NCI-H524 (cell line): Measurements from ENCODE around the gene EDEM3.
"Not testable (repeated sequence)": the region's sequence is repeated elsewhere in the genome, so short reads cannot be mapped to it uniquely, and the experiment has no call there.

Experiments
- DNase-seq, 2 experiments: peaks; one replicate each; lab custom pipeline; 2025; lab: John Stamatoyannopoulos, UW

EDEM3 gene, protein sequence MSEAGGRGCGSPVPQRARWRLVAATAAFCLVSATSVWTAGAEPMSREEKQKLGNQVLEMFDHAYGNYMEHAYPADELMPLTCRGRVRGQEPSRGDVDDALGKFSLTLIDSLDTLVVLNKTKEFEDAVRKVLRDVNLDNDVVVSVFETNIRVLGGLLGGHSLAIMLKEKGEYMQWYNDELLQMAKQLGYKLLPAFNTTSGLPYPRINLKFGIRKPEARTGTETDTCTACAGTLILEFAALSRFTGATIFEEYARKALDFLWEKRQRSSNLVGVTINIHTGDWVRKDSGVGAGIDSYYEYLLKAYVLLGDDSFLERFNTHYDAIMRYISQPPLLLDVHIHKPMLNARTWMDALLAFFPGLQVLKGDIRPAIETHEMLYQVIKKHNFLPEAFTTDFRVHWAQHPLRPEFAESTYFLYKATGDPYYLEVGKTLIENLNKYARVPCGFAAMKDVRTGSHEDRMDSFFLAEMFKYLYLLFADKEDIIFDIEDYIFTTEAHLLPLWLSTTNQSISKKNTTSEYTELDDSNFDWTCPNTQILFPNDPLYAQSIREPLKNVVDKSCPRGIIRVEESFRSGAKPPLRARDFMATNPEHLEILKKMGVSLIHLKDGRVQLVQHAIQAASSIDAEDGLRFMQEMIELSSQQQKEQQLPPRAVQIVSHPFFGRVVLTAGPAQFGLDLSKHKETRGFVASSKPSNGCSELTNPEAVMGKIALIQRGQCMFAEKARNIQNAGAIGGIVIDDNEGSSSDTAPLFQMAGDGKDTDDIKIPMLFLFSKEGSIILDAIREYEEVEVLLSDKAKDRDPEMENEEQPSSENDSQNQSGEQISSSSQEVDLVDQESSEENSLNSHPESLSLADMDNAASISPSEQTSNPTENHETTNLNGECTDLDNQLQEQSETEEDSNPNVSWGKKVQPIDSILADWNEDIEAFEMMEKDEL

DNA sequence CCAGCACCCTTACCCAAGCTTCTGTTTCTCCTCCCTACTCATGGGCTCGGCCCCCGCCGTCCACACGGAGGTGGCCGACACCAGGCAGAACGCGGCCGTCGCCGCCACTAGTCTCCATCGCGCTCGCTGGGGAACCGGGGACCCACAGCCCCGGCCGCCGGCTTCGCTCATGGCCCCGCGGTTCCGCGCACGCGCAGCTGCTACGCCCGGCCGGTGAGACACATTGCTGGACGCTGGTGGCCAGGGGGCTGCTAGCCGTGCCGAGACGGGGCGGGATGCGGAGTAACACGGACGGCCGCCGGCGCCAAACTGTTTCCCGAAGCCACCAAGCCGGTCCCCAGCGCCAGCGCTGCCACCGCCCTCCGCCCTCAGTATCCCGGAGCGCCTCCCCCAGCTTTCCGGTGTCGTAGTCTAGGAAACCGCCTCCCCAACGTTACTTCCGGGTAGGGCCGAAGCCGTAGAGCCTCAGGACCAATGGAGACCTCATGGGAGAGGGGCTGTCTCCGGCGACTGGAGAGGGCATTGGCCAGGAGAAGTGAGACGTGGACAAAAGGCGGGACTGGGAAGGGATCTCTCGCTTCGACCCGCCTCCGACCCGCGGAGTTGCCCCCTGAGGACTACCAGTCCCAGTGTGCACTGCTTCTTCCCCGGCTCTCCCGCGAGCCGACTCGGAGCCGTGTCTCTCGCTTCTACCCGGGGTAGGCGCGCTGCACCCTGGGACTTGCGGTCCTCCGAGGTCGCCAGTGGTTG lies at the start of gene EDEM3:
Gene EDEM3 (minus strand): TSS at position 383 of the 750 bp plus-strand sequence. CDS start 212 bp downstream, at position 171.
- DNase-seq: peak; percentile 97 to 99

DNA sequence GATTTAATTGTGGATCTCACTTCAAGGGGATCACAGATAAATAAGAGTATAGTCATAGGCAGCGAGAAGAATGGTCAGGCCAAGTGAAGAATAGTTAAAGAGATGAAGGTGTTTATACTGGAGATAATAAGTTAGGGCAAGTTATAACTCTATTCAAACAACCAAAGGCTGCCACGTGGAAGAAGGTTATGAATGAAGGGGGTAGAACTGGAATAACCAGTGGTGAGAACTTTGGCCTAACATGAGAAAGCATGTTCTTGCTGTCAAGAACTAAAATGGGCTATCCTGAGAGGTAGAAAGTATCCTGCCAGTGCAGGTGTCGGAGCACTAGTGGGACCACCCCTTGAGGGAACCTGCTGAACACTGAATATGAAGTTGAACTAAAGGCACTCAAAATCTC lies 49.6 kb upstream of the EDEM3 start:
- no peak for DNase-seq

DNA sequence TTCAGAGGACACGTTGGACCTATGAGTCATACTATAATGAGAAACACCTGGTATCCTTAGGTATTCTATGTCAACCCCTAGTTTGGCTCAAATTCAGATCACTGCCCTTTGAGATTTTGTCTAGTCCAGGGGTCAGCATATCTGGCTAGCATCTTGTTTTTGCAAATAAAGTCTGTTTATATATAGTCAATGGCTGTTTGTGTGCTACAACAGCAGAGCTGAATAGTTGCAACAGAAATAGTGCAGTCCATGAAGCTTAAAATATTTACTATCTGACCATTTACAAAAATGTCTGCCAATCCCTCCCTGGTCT lies 48.5 kb upstream of the EDEM3 start:
- no peak for DNase-seq

DNA sequence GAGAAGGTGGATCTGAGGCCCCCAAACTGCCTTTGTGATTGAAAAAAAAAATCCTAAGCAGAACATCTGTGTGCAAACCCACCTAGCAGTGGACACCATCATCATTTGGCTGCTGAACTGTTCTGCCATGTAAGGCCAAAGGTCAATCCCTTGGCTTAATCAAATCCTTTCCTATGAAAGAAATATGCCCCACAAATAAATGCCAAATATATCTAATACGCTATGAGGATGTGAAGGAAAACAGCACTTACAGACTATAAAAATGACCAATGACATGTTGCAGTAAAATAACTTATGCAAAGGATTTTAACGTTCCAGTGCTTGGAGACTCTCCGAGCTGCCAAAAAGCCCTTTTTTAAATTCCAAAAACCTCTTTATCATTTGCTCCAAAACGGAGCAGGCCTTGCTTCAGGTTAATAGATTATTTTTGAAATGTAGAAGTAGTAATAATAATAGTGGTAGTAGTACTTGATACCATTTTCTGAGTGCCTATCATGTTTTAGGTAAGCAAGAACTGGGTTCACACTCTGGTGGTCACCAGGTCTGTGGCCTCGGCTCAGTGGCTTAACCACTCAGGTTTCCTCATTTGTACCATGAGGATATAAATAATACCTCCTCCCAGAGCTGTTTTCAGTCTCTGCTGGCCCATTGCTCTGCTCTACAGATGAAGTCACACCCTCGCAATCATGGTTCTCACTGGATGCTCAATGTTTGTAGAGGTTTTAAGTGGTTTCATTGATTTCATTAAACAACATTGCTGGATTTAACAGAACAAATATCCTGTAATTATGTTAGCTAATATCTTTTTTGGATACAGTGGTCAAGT lies 47.9 kb upstream of the EDEM3 start:
- no peak for DNase-seq

DNA sequence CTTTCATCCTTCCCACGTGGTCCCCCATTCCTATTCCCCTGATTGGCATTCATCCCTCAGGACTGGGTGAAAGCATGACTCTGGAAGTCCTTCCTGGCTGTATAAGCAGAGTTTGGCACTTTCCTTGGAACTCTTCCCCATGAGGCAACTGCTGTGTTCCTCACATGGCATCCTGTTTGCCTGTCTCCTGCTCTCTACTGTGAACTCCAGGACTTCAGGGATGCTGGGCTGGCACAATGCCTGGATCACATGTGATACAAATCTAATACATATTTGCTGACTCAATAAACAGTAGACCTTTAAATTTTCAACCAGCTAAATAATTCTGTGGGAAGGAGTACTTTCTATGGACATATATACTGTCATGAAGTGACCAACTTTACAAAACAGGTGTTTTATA lies 46.8 kb upstream of the EDEM3 start:
- DNase-seq: no peak

DNA sequence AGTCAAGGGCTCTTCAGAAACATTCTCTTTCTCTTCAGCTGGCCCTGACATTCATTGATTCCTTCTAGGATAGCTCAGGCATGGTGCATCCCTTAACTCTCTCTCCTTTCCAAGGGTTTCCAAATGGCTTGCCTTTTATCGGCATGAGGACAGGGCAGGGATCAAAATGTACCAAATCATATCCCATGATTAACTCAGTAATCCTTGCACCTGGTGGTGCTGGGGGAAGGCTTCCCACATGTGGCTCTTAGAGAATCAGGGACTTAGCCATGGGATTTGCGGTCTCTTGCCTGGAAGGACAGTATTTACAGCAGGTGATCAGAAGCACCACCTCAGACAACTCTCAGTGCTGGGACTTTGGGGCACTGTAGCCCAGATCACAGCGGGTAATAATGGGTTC lies 46.2 kb upstream of the EDEM3 start:
- no peak for DNase-seq

DNA sequence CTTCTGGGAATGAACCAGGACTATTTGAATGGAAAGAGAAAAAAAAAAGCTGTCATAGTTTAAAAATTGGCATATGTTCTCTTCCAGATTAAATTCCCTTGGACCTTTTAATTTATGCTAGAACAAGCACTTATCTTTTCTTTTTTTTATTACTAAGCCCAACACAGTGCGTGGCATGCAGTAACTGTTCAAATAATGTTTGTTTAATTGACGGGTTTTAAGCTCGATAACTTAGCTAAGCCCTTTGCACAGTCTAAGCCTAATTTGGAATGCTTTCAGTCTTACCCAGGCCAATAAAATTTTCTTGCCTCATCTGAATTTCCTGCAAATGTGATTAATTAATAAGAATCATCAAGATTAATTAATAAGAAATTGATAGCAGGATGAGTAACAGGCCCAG lies 39.3 kb upstream of the EDEM3 start:
- peak in 1 of 2 experiments; percentile 15 for DNase-seq

DNA sequence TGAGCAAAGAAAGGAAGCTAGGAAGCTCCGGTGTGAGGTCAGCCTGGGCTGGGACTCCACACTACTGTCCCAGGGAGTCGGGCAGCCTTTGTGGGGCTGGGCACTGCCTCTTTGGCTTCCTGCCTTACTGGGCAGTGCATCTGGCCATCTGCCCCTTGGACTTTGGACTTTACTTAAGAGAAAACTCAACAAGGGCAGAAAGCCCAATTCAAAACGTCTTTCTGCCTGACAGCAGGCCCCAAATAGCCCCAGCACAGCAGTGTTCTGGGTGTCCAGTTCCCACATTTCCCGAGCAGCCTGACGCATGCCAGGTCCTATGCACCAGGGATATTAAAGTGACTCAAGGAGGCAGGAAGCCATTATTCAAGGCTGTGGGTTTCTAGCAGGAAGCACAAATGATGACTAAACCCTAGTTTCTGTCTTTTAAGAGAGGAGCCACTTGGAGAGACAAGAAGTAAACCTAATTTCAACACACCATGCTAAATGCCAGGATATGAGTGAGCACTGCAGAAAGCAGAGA lies 37.9 kb upstream of the EDEM3 start:
- no peak for DNase-seq

DNA sequence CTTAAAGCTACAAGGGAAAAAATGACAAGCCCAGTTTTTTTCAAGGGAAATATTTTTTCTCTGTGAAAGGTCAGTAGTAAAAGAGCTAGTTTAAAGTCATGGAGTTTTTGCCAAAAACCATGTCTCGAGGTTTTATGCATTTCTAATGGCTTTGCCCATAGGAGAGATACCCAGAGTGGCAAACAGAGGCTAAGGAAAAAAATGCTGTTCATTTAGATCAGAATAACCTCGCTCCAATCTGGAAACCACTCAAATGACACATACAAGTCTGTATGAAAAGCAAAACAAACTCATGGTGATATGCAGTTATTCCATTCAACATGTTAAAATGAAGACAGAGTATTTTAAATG lies 36.9 kb upstream of the EDEM3 start:
- no peak for DNase-seq

DNA sequence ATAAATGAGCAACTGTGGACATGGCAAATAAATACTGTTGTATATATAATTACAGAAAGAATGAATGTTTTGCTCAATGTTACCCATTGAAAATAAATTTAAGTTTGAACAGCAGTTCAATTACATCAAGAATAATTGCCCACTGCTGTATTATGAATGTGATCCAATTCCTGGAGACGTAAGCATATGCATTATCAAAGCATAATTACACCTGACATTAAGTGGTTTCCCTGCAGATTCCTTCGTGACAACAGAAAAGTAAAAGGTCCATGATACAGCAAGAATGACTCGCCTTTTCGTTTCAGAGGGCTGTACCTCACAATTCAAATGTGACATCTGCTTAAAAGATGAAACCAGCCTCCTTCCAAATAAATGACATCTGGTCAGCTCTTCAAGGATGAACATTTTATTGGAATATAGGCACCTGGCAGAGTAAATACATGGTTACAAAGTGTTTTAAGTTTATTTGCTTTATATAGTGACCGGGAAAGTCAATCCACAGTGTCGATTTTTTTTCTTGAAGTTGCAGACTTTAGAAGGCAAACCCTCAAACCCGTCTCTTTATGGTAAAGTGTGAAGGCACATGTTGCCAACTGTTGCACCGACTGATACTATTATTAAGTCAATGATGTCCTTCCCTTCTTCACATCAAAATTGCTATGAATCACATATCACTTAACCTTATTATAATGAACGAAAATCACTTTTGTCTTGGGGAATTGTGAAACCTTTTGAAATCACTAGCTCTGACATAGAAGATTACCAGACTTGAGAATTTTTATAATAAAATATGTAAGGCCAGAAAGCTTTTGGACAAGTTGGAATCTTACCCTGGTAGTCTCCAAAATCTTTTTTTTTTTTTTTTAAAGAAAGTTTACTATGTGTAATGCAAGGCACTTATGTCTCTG lies 36.2 kb upstream of the EDEM3 start:
- DNase-seq: peak; percentile 49 to 80

DNA sequence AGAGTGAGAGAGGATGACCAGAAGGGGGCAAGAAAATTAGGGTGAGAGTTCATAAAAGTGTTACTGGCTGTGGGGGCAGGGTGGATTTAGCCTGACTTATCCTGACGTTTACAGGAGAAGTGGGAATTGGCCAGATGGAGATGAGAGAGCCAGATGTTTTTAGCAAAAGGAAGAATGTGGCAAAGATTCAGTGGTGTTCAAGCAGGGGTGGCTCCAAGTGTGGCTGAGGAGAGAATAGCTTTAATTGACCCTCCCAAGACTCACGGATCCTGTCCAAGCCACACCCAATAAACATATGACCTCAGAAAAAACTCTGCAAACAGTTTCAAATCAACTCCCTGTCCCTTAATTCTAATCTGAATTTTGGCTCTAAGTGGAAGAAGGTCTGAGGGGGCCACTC lies 35.2 kb upstream of the EDEM3 start:
- DNase-seq: peak; percentile 35 to 69

DNA sequence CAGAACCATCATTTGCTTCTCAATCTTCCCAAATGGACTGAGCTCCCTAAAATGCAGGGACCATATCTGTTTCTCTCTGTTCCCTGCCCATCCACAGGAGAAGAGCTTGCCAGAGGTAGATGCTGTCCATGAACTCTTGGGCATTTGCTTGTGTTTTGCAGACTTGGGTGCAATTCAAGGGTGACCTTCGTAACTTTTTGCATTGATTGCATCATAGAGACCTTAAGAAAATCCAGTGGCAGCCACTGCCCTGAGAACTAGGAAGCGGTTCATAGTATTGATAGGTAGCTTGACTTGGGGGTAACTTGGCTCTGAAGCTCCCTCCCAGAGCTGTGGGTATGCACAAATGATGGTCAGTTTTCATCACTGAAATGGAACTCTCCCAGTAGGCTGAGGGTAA lies 34.3 kb upstream of the EDEM3 start:
- DNase-seq: no peak

DNA sequence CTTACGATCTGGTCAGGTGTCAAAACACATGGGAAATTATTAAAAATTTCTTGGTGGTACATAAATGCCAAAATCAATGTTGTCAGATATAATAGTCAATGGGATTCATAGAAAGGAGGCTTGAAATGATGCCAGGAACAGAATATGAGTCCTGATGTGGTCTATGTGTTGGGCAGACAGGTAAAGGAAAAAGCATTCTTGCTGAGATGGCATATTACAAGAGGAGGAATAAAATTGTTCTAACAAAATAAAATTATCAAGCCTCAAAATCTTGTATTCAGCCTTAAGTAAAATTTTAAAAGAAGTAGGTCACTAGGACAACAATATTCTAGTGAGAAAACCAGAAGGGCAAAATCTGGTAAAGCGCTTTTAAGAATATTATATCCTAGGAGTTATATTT lies 30.9 kb upstream of the EDEM3 start:
- no peak for DNase-seq

DNA sequence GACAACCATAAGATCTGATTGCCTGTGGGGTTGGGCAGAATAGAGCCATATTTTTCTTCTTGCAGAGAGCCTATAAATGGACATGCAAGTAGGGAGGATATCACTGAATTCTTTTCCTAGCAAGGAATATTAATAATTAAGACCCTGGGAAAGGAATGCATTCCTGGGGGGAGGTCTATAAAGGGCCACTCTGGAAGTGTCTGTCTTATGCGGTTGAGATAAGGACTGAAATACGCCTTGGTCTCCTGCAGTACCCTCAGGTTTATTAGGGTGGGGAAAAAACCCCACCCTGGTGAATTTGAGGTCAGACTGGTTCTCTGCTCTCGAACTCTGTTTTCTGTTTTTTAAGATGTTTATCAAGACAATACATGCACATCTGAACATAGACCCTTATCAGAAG lies 29.1 kb upstream of the EDEM3 start:
- DNase-seq: not testable (repeated sequence)

DNA sequence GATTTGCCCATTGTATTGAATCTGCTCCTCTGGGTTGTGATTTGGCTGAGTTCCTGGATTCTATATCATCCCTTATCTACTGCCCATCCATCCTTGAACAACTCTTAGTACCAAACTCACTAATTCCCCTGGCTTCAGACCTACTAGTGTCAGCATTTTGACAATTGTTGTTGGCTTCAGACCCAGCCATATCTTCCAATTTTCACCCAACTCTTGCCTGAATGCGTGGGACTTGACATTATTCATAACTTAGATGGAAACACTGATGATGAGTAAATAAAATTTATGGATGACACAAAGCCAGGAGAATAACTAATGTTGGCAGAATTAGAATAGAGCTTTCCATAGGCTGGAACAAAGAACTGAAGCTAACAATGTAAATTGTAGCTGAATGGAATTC lies 27.3 kb upstream of the EDEM3 start:
- DNase-seq: no peak

DNA sequence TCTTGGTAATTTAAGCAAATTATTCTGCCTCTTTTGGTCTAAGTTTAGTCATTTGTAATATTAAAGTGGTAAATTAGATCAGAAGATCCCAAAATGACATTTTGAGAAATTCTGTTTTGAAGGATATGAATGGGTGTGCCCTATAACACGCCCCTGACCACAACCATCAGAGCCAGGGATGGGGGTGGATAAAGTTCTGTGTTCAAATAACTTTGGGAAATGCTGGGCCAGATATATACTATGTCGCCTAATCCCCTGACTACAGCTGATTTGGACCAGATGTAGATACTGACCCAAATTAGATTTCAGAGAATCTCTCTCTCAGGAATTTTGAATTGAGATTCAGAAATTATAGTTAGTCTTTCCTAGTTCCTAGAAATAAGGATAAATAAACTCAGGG lies 21.2 kb upstream of the EDEM3 start:
- no peak for DNase-seq

DNA sequence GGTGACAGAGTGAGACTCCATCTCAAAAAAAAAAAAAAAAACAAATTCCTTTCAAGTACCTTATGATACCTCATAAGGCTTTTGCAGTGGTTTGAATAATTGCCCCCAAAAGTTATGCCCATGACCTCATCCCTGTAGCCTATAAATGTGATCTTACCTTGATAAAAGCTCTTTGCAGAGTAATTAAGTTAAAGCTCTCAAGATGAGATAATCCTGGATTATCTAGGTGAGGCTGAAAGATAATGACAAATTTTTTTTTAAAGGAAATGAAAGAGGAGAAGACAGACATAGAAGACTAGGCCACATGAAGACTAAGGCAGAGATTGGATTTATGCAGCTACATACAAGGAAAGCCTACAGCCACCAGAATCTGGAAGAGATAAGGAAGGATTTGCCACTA lies 20.7 kb upstream of the EDEM3 start:
- DNase-seq: peak; percentile 26 to 71

DNA sequence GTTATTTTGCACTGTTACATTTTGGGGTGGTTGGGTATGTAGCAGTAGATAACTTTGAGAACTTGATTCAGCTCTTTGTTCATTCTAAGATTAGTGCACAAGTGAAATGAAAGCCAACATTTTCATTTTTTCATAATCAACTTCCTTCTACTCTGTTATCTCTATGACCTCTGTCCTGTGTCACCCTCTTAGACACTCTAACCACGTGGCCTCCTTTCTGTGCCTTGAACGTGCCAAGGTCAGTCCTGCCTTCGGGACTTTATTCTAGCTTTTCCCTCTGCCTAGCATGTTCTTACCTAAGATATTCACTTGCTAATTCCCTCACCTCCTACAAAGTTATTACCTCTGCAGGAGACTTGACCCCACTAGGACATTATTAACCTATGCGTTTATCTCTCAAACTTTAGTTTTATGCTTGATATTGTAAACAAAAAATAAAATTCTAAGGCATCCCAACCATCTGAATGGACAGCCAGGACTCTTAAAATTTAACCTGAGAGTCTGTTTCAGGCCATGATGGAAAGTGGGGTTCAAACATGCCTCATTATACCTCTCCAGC lies 19.2 kb upstream of the EDEM3 start:
- DNase-seq: no peak

DNA sequence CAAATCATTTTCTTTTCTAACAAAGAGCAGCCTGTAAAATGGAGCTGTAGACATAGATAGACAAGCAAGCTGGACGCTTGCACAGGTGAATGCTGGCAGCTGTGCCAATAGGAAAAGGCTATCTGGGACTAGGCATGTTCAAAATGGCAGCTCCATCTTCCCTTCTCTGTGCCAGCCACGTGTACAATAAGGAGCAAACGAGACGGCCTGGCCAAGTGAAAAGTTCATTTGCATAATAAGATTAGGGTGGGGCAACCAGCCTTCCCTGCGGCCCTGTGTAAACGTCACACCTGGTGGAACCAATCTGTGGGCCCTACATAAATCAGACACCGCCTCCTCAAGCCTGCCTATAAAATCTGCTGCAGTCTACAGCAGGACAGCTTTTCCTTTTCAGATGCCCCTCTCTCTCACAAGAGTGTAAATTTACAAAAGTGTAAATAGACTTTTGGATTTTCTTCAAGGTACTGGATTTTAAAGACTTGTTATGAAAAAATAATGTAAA lies 16.6 kb upstream of the EDEM3 start:
- peak; percentile 30 to 65 for DNase-seq
